ENCODE data around the gene H1-8.
A peak's percentile ranks its signal among the peaks of the same experiment; 100 is the strongest.

Gene H1-8

GRCh38 chr3:129557548-129557894 is 14.5 kb downstream of the H1-8 start:
- no peak for DNase-seq

- DNase-seq = no peak
Measured at GRCh38 chr3:129558081-129558771, 15.3 kb downstream of the H1-8 start.

DNA sequence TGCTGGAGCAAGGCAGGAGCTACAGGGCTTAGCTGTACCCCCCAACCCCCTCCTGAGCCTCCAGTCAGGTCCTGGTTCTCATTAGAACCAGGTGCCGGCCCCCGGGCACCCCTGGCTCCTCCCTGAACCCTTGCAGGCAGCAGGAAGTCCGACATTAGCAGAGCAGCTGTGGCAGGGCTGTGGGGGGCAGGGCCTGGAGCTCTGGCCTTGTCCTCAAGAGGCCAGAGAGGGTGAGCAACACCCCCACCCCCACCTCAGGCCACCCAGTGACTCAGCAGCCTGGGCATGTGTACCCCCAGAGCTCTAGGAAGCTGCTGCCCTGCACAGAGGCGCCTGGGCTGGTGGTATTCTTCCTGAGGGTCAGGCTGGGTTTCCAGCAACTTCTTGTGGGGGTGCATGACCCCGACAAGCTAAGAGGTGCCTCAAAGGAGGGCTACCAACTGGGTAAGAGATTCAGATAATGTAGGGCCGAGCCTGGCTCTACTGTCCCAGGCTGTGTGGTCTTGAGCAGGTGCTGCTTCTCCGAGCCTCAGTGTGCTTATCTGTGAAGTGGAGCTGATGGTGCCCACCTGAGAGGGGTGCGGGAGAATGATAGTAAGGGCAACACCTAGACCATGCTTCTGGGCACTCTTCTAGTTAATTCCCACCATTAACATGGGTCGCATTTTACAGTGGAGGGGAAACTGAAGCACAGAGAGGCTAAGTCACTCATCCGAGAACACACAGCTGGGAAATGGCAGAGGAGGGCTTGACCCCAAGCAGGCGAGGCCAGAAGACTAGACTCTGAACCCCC is 16.0 kb downstream of the H1-8 start:
- no peak for DNase-seq

DNA sequence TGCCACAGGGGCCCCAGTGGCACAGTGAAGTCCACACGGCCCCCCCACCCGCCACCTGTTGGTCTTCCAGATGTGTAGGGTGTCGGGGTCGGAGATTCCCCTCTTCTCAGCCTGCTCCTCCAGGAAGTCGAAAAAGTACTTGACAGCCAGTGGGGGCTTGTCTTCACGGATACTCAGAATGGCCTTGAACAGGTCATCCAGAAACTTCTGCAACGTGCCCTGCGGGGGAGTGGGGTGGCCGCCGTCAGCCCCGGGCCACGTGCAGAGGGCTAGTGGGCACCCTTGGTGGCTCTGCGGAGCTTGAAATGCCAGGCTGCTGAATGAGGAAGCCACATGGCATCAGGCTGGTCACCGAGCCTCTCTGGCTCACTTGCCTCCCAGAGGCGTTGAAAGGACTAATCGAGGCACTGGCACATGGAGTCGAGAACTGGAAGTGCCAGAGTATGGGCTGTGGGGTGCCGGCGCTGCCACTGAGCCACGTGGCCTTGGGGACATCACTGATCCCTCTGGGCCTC is 16.6 kb downstream of the H1-8 start:
- no peak for DNase-seq

DNA sequence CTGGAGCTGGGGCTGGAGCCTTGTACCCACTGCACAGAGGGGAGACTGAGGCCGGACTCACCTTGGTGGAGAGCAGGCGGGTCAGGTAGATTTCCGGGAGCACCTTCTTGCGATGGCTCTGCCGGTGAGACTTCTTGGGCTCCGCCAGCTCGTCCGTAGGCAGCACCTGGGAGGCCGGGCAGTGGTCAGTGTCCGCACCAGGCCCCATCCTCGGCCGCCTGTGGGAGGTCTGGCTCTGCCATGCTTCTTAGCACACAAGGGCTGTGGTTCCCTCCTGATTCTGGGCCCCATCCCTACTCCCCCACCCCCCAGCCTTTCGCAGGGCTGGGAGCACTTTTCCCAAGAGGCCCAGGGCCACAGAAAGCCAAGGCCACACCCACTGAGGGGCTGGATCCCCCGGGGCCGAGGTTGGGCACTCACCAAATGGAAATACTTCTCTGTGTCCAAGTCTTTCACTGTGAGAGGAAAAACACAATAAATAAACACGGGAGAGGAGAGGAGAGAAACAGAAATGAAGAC is 17.4 kb downstream of the H1-8 start:
- no peak for DNase-seq

DNA sequence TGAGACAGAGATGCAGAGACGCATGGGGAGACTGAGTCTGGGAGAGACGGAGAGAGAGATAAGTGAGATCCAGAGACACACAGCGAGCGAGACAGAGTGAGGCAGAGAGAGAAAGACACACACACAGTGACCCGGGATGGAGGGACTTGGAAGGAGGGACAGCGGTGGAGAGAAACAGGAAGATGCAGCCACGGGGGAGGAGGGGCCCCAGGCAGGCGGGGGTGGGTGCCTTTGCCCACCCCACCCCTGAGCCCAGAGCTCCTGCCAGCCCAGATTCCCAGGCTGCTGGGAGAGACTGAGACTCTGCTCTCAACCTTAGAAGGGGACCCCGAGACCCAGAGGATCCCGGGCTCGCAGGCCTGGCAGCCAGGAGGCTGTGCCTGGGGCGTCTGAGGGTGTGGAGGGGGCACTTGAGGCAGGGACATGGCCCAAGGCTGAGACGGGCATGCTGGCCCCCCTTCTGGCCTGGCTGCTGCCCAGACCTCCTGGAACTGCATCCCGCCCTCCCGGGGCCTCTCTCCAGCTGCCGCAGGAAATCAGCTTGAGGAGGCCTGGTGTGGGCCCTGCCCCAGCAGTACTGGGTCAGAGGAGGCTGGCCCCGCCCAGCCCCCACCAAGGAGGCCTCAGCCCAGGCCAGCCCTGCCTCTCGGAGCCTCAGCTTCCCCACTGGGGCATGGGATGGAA is 18.1 kb downstream of the H1-8 start:
- no peak for DNase-seq

DNA sequence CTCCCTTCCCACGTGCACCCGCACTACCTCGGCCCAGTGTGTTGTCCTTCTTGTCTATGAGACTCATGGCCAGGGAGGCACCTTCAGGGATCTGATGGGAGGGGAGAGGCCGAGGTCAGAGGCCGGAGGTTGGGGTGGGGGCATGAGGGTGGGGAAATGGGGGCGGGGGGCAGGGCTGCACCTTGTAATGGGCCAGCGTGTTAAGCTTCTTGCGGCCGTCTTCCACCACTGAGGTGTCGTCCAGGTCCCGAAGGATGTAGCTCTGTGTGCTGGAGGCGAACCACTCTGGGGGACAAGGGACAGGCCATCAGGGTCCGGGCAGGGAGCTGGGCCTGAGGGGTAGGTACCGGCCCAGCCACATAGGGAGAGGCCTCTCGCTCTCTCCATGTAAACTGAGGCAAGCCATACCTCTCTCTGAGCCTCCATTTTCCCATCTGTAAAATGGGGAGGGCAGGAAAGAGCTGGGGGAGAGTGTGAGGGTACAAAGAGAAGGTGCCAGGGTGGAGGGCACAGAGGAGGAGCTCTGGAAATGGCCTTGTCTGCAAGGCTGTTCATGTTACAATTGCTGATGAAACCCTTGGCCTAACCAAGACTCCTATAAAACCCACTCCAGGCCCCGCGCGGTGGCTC is 18.8 kb downstream of the H1-8 start:
- no peak for DNase-seq

GRCh38 chr3:129562803-129563202 is 19.8 kb downstream of the H1-8 start:
- DNase-seq = no peak

GRCh38 chr3:129563332-129563731 is 20.4 kb downstream of the H1-8 start:
- no peak for DNase-seq

DNA sequence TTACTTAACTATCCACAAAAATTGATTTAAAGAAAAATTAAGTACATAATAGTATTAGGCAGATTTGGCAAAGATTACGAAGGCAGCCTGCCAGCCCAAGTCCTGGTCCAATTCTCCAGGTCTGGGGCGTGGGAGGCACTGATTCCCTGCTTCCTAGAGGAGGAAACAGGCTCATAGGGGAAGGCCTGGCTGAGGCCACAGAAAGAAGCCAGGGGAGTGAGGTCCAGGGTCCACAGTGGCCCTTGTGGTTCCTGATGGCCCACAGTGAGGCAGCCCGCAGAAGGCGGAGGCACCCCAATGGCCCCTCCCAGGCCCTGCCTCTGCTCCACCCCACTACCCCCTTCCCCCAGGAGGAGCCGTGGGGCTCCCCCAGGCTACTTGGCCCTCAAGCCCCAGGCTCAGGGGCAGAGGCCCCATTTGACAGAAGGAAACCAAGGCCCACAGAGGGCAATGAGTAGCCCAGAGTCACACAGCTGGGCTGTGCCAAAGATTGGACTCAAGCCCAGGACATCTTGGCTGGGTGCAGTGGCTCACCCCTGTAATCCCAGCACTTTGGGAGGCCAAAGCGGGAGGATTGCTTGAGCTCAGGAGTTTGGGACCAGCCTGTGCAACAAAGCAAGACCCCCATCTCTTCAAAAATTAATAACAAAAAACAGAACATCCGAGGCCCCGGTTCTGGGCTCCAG is 21.0 kb downstream of the H1-8 start:
- no peak for DNase-seq

DNA sequence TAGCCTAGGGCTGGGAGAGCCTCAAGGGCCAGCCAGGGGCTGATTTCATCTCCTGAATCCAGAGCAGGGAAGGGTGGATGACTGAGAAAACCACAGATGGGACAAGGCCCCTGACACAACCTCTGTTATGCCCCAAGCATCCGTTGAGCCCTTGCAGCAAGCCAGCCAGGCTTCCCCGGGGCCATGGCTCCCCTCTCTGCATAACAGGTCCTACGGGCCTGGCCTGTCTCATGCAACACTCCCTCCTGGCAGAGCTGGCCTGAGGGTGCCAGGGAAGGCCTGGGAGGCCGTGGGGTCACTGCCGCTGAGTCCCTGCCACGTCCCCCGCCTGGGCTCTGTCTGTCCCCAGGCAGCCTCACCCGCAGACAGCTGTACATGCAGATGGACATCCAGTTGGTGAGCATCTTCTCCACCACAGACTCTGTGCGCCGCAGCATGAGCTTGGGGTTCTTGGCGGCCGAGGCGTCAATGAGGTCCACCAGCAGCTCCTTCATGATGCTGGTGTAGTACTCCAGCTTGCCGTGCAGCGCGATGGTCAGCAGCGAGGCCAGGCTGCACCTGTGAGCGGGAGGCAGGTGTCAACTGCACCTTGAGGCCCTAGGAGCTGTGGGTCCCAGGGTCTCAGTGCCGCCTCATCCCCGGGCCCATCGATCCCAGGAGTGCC is 22.1 kb downstream of the H1-8 start:
- no peak for DNase-seq

- no peak for DNase-seq
Measured at GRCh38 chr3:129565902-129566301, 22.9 kb downstream of the H1-8 start.

- DNase-seq = peak; percentile 43
Measured at GRCh38 chr3:129567176-129567705, 24.3 kb downstream of the H1-8 start.

DNA sequence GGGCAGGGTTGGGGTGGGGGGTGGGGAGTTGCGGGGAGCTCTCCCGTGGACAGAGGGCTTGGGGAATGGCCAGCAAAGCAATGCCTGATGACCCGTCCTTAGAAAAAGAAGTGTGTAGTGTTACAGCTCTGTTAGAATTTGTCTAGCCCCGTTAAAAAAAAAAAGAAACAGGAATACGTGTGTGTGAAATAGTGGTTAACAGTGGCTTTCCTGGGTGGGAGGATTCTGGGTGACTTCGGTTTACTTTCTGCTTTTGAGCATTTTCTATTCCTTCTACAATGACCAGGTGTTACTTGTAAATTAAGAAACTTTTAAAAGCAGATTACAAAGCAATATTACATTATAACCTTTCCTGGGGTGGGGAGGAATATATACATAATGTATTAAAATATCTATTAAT is 25.0 kb downstream of the H1-8 start:
- DNase-seq = no peak

- DNase-seq = no peak
Measured at GRCh38 chr3:129569856-129570255, 26.9 kb downstream of the H1-8 start.

DNA sequence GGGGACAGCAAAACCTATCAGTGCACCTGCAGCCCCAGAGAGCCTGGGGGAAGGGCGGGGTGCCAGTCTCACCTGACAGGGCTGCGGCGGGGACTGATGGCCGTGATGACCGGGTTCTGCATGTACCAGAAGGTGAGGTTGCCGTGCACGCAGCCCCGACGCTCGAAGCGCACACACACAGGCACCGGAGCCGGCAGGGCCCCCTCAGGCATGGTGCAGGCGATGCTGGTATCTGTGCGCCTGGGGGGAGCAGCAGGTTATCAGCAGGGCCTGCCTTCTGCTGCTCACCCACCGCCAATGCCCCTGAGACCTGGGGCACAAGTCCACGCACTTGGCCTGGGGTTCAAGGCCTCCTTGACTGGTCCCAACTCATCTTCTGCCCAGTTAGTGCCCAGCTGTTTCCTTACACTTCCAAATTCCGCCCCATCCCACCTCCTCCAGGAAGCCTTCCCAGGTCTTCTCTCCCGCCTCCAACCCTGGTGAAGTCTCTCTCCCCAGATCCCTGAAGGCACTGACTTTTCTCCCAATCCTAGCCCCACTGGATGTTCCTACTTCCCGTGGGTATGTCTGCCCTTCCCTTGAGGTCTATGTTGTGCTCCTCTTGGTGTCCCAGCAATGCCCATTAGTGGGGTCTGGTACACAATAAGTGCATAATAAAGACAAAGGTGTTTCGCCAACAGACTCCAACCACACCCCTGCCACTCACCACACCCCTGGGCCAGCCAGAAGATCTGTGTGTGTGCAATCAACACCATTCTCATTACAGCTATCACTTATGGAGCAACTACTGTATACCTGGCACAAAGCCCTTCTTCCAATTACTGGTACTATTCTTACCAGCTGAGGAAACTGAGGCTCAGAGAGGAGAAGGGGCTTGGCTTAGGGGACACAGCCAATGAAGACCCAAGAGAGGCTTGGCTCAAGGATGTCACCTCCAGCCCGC is 28.9 kb downstream of the H1-8 start:
- no peak for DNase-seq

- no peak for DNase-seq
Measured at GRCh38 chr3:129572603-129573002, 29.6 kb downstream of the H1-8 start.

DNA sequence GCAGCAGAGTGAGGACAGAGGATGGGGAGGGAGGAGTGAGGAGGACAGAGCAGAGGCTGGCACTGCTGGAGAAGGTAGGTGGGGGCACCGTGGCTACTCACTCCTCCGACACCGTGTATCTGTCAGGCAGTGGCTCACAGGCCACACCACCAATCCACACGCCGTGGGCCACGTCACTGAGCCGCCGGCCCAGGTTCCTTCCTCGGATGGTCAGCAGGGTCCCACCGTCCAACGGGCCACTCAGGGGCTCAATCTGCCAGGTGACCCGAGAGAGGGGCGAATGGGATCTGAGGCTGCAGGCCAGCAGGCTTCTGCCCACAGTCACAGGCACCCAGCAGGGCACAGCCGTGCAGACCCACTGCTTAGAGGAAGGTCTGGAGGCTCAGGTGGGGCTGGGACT is 30.5 kb downstream of the H1-8 start:
- DNase-seq = no peak

GRCh38 chr3:129574206-129574605 is 31.2 kb downstream of the H1-8 start:
- no peak for DNase-seq

DNA sequence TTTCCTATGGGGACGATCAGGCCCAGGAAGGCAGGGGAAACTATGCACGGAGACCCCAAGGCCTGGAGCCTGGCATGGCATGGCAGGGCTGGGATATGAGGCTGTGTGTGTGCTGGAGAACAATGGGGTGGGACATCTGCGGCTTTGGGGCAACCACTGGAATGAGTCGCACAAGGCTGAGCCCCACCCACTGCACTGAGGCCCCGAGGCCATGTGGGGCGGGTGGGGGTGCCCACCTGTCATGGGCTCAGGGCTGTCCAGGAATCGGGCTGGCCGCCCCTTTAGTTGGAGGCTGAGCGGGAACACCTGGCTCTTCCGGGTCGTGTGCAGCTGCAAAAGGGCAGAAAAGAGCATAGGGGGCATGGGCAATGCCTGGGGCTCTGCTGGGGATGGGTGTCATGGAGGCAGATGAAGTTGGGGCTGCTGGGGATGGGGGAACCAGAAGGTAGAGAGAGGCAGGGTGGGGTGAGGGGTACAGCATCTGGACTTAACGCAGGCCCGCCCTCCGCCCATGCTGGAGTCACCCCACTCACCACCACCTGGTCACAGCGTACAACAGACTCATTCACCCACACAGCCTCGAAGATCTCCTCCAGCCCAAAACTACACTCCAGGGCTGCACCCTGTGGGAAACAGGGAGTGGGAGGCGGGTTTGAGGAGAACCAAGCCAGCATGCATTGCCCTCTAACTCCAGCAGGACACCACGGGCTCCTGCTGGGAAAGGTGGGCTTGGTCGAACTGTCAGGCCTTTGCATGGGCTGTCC is 32.4 kb downstream of the H1-8 start:
- no peak for DNase-seq
